ENCODE data around the gene PCBP4.

PCBP4 gene

DNA sequence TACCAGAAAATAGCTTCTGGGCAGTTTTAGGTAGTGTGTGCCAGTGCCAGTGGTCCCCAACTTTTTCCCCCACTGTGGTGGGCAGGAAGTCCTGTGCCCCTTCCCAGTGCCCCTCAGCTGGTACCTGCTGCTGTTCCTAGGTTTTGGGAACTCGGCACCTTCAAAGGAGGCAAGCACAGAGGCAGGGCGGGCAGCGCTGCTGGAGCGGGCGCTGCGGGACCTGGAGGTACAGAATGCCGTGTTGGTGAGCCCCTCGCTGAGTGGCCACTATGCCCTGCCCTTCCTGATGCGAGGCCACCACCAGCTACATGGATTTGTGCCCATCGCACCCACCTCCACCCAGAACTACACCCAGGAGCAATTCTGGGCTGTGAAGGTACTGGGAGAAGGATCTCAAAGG, 13.0 kb upstream of the PCBP4 start:
- TF ChIP-seq, protein P1, sequence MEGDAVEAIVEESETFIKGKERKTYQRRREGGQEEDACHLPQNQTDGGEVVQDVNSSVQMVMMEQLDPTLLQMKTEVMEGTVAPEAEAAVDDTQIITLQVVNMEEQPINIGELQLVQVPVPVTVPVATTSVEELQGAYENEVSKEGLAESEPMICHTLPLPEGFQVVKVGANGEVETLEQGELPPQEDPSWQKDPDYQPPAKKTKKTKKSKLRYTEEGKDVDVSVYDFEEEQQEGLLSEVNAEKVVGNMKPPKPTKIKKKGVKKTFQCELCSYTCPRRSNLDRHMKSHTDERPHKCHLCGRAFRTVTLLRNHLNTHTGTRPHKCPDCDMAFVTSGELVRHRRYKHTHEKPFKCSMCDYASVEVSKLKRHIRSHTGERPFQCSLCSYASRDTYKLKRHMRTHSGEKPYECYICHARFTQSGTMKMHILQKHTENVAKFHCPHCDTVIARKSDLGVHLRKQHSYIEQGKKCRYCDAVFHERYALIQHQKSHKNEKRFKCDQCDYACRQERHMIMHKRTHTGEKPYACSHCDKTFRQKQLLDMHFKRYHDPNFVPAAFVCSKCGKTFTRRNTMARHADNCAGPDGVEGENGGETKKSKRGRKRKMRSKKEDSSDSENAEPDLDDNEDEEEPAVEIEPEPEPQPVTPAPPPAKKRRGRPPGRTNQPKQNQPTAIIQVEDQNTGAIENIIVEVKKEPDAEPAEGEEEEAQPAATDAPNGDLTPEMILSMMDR (IDR thresholded peaks at IDR 0.05; ENCODE audit: low read length, missing control alignments), result no peak
- H3K4me3 ChIP-seq (replicated peaks; ENCODE audit: low read depth, low read length), result no peak overlapping the region
- DNase-seq (ENCODE audit: low read depth), result no peak

DNA sequence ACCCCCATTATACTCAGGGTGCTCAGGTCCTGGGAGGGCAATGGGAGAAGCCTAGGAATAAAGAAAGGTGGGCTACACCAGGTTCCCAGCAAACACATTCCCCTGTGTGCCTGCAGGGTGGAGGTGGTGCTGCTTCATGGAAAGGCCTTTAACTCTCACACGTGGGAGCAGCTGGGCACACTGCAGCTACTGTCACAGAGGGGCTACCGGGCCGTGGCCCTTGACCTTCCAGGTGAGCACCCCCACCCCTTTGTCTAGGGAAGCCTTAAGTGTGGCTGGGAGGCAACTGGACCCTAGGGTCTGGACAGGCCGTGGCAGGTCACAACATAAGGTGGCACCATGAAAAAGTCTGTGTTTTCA, 10.9 kb upstream of the PCBP4 start:
- DNase-seq (ENCODE audit: low read depth), result no peak
- TF ChIP-seq, protein P1 (IDR thresholded peaks at IDR 0.05; ENCODE audit: low read length, missing control alignments), result no peak

DNA sequence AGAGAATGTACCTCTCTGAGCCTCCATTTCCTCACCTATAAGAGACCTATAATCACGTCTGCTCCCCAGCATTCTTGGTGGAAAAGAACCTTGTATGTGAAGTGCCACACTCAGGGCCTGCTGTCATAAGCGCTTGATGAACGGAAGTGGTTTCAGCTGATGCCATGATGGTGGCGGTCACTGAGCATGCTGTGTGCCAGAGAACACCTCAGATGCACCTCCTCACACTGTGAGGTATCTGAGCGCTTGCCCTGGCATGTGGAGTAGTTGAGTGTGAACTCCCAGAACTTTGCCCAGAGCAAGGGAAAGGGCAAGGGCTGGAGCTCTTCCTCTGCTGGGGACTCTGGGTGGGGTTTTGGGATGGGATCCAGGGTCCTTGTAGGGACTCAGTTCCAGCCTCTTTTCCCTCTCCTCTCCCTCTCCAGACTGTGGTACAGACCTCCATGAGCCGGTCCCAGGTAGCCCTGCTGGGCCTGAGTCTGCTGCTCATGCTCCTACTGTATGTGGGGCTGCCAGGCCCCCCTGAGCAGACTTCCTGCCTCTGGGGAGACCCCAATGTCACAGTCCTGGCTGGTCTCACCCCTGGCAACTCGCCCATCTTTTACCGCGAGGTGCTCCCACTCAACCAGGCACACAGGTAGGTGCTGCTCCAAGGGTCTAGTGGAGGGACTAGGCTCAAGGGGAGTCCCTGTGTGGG, 10.3 kb upstream of the PCBP4 start:
- TF ChIP-seq, protein P1 (IDR thresholded peaks at IDR 0.05; ENCODE audit: low read length, missing control alignments), result no peak
- no peak for DNase-seq (ENCODE audit: low read depth)
- H3K4me3 ChIP-seq (replicated peaks; ENCODE audit: low read depth, low read length), result no peak overlapping the region

More for the DNA sequence above, 10.9 kb upstream of the PCBP4 start:
- no peak overlapping the region for H3K4me3 ChIP-seq (replicated peaks; ENCODE audit: low read depth, low read length)

DNA sequence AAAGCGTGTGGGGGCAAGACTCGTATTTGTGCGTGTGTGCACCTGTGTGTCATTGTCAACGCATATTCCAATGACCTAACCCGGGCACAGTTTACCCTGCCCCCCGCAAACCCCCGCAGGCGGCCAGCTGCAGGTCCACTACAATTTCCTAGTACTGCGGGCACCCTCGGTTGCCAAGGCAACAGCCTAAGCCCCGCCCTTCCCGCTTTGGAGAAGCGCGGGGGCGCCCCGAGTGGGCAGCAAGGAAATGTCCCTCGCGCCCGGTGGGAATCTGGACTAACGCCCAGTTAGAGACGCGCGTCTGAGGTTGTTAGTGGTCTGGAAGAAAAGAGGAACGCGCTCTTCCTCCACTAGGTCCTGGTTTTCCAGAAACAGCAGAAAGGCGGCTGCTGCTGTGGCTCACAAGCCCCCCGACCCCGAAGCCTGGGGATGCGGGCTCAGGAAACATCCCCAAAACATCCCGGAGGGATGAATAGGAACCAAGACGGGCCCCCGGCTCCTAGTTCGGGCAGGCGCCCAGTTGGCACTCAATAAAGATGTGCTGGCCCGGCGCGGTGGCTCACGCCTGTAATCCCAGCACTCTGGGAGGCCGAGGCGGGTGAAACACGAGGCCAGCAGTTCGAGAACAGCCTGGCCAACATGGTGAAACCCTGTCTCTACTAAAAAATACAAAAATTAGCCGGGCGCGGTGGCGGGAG, 8.7 kb upstream of the PCBP4 start:
- peak; percentile 59 for DNase-seq (ENCODE audit: low read depth)
- H3K4me3 ChIP-seq (replicated peaks; ENCODE audit: low read depth, low read length), result peak overlapping the region; percentile 69
- TF ChIP-seq, protein P1 (IDR thresholded peaks at IDR 0.05; ENCODE audit: low read length, missing control alignments), result no peak

DNA sequence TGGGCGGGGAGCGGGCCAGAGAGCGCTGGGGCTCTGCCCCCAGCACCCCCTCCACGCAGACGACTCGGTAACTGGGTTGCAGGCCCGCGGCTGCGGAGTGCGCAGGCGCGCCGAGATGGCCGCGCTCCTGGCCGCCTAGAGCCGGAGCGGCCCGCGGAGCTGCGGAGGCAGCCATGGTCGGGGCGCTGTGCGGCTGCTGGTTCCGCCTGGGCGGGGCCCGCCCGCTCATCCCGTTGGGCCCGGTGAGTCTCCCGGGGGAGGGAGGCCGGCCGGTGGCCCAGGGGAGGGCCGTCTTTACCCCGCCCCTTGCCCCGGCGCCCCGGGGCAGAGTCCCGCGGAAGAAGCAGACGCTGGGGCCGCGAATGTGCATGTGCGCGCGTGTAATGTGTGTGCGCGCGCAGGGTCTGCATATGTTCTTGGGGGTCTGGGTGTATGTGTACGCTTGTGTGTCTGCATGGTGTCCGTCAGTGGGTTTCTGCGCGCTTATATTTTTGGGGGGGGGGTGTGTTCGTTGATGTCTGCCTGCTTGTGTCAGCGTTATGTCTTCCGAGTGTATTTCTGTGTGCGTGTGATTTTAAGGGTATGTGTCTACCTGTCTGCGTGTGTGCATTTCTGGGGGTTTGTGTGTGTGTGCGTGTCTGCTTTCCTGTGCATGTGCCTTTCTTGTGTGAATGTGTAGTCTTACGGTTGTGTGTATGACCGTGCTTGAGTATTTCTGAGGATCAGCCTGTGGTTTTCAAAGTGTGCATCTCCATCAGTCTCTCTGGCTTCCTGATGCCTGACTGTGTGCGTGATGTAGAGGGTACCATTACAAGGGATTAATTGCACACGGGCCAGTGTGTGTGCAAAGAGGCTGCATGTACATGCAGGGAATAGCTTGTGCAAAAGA, 8.0 kb upstream of the PCBP4 start, which contains the start of gene ABHD14A:
TSS of gene ABHD14A (plus strand) at position 102 of the 889 bp plus-strand sequence. CDS start at position 174, 72 bp downstream.
- H3K4me3 ChIP-seq (replicated peaks; ENCODE audit: low read depth, low read length), result peak within 1 kb of the TSS; percentile 69
- DNase-seq (ENCODE audit: low read depth), result peak; percentile 64
- TF ChIP-seq, protein P1 (IDR thresholded peaks at IDR 0.05; ENCODE audit: low read length, missing control alignments), result no peak

DNA sequence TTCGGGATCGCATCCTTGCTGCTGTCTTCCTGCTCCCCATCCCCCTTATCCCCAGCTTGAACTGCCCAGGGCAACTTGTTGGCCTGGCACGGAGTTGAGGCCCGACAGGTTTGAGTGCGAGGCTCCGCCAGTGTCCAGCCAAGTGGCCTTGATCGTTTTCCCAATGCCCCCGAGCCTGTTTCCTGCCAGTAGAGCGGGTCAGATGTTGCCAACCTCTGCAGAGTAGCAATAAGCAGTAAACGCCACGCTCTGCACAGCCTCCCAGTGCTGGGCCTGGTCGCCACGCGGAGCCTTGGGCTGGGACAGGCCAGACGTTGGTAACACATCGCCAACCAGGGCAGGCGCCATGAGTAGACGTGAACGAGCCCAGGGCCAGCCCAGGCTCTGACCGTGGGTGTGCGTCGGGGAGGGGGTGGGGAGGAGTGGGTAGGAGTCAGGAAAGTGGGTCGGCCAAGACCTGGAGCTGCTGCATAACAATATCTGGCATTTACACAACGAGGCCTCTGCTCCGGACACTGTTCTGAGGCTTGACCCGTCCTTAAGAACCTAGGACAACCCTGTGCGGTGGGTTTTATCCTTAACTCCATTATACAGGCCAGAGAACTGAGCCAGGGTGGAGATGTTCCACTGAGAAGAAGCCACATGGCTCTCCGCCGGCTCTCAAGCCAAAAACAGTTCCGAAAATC, 7.2 kb upstream of the PCBP4 start:
- TF ChIP-seq, protein P1 (IDR thresholded peaks at IDR 0.05; ENCODE audit: low read length, missing control alignments), result no peak

More for the DNA sequence above, 7.2 kb upstream of the PCBP4 start:
- peak overlapping the region; percentile 69 for H3K4me3 ChIP-seq (replicated peaks; ENCODE audit: low read depth, low read length)
- DNase-seq (ENCODE audit: low read depth), result no peak
